ENCODE data around the gene TRPT1.

The TRPT1 gene

DNA sequence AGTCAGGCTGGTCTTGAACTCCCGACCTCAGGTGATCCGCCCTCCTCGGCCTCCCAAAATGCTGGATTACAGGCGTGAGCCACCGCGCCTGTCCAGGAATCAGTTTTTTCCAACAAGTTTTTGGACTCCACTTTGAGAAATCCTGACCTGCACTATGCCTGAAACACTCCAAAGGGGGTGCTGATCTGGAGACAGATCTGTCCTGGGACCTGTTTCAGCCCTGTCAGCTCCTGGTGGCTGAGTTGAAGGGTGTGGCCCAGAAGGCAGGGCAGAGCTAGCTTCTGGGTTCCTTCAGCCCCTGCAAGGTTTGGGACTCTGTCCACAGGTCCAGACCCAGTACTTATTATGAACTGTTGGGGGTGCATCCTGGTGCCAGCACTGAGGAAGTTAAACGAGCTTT, 5.6 kb upstream of the TRPT1 start:
- peaks cover 78% of the 10 kb centered on the region for H3K4me1 ChIP-seq (ENCODE audit: control insufficient read depth, low read length)
- H3K27me3 ChIP-seq (ENCODE audit: control insufficient read depth, low read length): no peaks in the 10 kb centered on the region
- H3K9me3 ChIP-seq (ENCODE audit: control insufficient read depth, insufficient read depth, low read length): no peaks in the 10 kb centered on the region
- H3K9me2 ChIP-seq (replicated peaks; ENCODE audit: control insufficient read depth, low read length): no peaks in the 10 kb centered on the region
- H4K20me1 ChIP-seq (ENCODE audit: control insufficient read depth, insufficient read depth, low read depth, low read length): no peaks in the 10 kb centered on the region; the same call in 1 of the 2 replicates
- H3K4me2 ChIP-seq (ENCODE audit: low read length): peak overlapping the region; percentile 97
- TF ChIP-seq EZH2phosphoT487 (IDR thresholded peaks at IDR 0.05; ENCODE audit: borderline replicate concordance, low read length): no peak
- TF ChIP-seq, protein P1, sequence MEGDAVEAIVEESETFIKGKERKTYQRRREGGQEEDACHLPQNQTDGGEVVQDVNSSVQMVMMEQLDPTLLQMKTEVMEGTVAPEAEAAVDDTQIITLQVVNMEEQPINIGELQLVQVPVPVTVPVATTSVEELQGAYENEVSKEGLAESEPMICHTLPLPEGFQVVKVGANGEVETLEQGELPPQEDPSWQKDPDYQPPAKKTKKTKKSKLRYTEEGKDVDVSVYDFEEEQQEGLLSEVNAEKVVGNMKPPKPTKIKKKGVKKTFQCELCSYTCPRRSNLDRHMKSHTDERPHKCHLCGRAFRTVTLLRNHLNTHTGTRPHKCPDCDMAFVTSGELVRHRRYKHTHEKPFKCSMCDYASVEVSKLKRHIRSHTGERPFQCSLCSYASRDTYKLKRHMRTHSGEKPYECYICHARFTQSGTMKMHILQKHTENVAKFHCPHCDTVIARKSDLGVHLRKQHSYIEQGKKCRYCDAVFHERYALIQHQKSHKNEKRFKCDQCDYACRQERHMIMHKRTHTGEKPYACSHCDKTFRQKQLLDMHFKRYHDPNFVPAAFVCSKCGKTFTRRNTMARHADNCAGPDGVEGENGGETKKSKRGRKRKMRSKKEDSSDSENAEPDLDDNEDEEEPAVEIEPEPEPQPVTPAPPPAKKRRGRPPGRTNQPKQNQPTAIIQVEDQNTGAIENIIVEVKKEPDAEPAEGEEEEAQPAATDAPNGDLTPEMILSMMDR (IDR thresholded peaks at IDR 0.05; ENCODE audit: low read depth, low read length, poor library complexity, severe bottlenecking): no peak
- peaks cover 48% of the 10 kb centered on the region for H3K79me2 ChIP-seq (ENCODE audit: control insufficient read depth, low read length)
- peak overlapping the region; percentile 89 for H3K4me3 ChIP-seq (ENCODE audit: low read length)
- H3K27ac ChIP-seq (ENCODE audit: low read depth, low read length): no peak overlapping the region
- H3F3A ChIP-seq (ENCODE audit: control insufficient read depth, insufficient read depth): peaks cover 24% of the 10 kb centered on the region
- H3K36me3 ChIP-seq (ENCODE audit: control insufficient read depth, low read length): peaks cover 20% of the 10 kb centered on the region

DNA sequence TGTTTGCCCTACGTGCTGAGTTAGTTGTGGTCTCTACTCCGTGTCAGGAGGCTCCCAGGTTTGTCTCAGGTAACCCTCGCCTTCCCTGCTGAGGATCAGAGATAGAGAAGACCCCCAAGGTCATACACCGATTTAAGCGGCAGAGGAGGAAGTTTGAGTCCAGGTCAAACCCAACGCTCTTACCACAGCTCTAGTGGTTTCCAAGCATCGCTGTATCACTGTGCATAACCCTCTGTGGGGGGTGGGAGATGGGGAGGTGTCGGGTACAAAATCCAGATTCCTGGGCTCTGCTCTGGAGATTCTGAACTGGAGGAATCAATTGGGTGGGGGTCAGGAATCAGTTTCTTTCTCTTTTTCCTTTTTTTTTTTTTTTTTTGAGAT, 5.0 kb upstream of the TRPT1 start:
- Histone ChIP-seq H3K4me1 (ENCODE audit: control insufficient read depth, low read length) (peaks cover 78% of the 10 kb centered on the region), H3K36me3 (ENCODE audit: control insufficient read depth, low read length) (peaks cover 18% of the 10 kb centered on the region), H3K4me2 (ENCODE audit: low read length) (peak overlapping the region; percentile 97), H3K27ac (ENCODE audit: low read depth, low read length) (peak overlapping the region; percentile 94), H3K4me3 (ENCODE audit: low read length) (peak overlapping the region; percentile 89), H3F3A (ENCODE audit: control insufficient read depth, insufficient read depth) (peaks cover 24% of the 10 kb centered on the region), H3K79me2 (ENCODE audit: control insufficient read depth, low read length) (peaks cover 50% of the 10 kb centered on the region), H3K9me2 (replicated peaks; ENCODE audit: control insufficient read depth, low read length) (no peaks in the 10 kb centered on the region), H3K27me3 (ENCODE audit: control insufficient read depth, low read length) (no peaks in the 10 kb centered on the region), H3K9me3 (ENCODE audit: control insufficient read depth, insufficient read depth, low read length) (no peaks in the 10 kb centered on the region), H4K20me1 (ENCODE audit: control insufficient read depth, insufficient read depth, low read depth, low read length) (no peaks in the 10 kb centered on the region; the same call in 1 of the 2 replicates)
- no peak for TF ChIP-seq EZH2phosphoT487 (IDR thresholded peaks at IDR 0.05; ENCODE audit: borderline replicate concordance, low read length)
- TF ChIP-seq, protein P1 (IDR thresholded peaks at IDR 0.05; ENCODE audit: low read depth, low read length, poor library complexity, severe bottlenecking): no peak

DNA sequence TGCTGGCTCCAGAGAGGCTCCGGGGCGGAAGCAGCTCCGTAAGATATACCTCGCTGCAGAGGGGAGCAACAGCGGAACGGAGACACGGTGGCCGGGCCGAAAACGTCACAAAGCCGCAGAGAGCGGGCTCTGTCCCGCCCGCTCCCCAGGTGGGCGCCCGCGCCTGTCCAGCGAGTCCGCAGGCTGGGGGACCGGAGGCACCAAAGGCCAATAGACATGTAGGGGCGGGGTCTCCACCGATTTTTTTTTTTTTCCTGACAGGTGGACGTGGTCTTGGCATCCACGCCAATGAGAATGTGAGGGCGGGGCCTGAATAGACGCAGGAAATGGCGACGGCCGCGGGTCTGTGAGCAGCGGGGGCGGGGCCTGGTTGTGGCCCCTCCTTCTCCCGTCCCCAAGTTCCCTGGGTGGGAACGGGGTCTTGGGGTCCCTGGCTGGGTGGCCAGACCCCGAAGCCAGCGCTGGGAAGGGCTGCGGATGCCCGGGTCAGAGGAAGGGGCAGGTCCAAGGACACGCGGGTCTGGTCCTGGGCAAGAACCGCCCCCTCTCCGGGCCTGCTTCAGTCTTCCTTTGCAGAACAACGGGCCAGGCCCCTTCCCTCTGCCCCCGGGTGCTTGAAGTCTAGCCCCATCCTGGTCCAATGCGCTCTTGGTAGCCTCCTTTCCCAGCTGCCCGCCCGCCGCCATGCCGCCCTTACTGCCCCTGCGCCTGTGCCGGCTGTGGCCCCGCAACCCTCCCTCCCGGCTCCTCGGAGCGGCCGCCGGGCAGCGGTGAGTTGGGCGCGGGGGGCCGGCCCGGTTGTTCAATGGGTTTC, 4.4 kb upstream of the TRPT1 start, which contains the start of gene DNAJC4:
Gene DNAJC4 (plus strand): TSS at position 378 of the 814 bp plus-strand sequence. CDS start 307 bp downstream, at position 685.
- Histone ChIP-seq H3K9me2 (replicated peaks; ENCODE audit: control insufficient read depth, low read length) (no peaks in the 10 kb centered on the region), H3K27ac (ENCODE audit: low read depth, low read length) (peak within 1 kb of the TSS; percentile 94), H3K36me3 (ENCODE audit: control insufficient read depth, low read length) (peaks cover 14% of the 10 kb centered on the region), H3K79me2 (ENCODE audit: control insufficient read depth, low read length) (peaks cover 46% of the 10 kb centered on the region), H3K9me3 (ENCODE audit: control insufficient read depth, insufficient read depth, low read length) (no peaks in the 10 kb centered on the region), H3K27me3 (ENCODE audit: control insufficient read depth, low read length) (no peaks in the 10 kb centered on the region), H3K4me3 (ENCODE audit: low read length) (peak within 1 kb of the TSS; percentile 89), H3F3A (ENCODE audit: control insufficient read depth, insufficient read depth) (peaks cover 24% of the 10 kb centered on the region), H3K4me2 (ENCODE audit: low read length) (peak within 1 kb of the TSS; percentile 97), H3K4me1 (ENCODE audit: control insufficient read depth, low read length) (peaks cover 75% of the 10 kb centered on the region), H4K20me1 (ENCODE audit: control insufficient read depth, insufficient read depth, low read depth, low read length) (no peaks in the 10 kb centered on the region)
- TF ChIP-seq, protein P1 (IDR thresholded peaks at IDR 0.05; ENCODE audit: low read depth, low read length, poor library complexity, severe bottlenecking): no peak
- no peak for TF ChIP-seq EZH2phosphoT487 (IDR thresholded peaks at IDR 0.05; ENCODE audit: borderline replicate concordance, low read length)
